Mesothelial cell of epicardium (in vitro differentiated cells): ENCODE data around the gene PTPRT. TPM values are rescaled to one million over a fixed set of nuclear protein-coding genes. Genes with fewer than 3 reads are reported as not detected.

Experiments
- DNase-seq, 2 experiments: peaks; one replicate each; pipeline ENCODE4 v3.0.0; 2021; ENCODE audit warnings: low spot score in 2 of 2; ENCODE audit not compliant: unreplicated experiment in 2 of 2
- H3K27ac Mint-ChIP-seq: 2 replicates; pipeline ENCODE4 v1.8.0; 2021; ENCODE audit warnings: mixed read lengths
- H3K27me3 Mint-ChIP-seq: 2 replicates; pipeline ENCODE4 v1.8.0; 2021; ENCODE audit warnings: low read depth, mixed read lengths
- H3K36me3 Mint-ChIP-seq: 2 replicates; pipeline ENCODE4 v1.8.0; 2021; ENCODE audit warnings: mixed read lengths
- H3K4me1 Mint-ChIP-seq: 2 replicates; pipeline ENCODE4 v1.8.0; 2021; ENCODE audit warnings: mixed read lengths
- H3K4me3 Mint-ChIP-seq: 2 replicates; pipeline ENCODE4 v1.8.0; 2021; ENCODE audit warnings: mild to moderate bottlenecking, moderate library complexity, mixed read lengths
- H3K9me3 Mint-ChIP-seq: 2 replicates; pipeline ENCODE4 v1.8.0; 2021; ENCODE audit warnings: mixed read lengths
- CTCF ChIP-seq: fragments of 200-600 bp; sonication (generic); IDR thresholded peaks from one replicate; pipeline ENCODE4 v1.5.0; 2021; ENCODE audit warnings: antibody characterized with exemption; ENCODE audit not compliant: unreplicated experiment
- total RNA-seq: library from RNA; stranded (reverse); gene quantifications from 3 replicates; pipeline ENCODE4 v1.2.1, GENCODE V29; 2021

The PTPRT gene
- total RNA-seq, 1 donor from 2014 or later: 0.80 TPM

- TF ChIP-seq CTCF: no peak
- H3K36me3 Mint-ChIP-seq: no peaks in the 10 kb centered on the region
- H3K4me1 Mint-ChIP-seq: no peaks in the 10 kb centered on the region
- DNase-seq: no peak
- no peak overlapping the region for H3K27ac Mint-ChIP-seq
- no peak overlapping the region for H3K4me3 Mint-ChIP-seq
- H3K27me3 Mint-ChIP-seq: peaks cover 21% of the 10 kb centered on the region
- H3K9me3 Mint-ChIP-seq: no peaks in the 10 kb centered on the region
Observed at GRCh38 chr20:42474646-42475045, 715.1 kb downstream of the PTPRT start.

GRCh38 chr20:42472198-42472597, 717.5 kb downstream of the PTPRT start:
- no peak overlapping the region for H3K27ac Mint-ChIP-seq
- no peaks in the 10 kb centered on the region for H3K4me1 Mint-ChIP-seq
- H3K27me3 Mint-ChIP-seq: peaks cover 10% of the 10 kb centered on the region
- no peak overlapping the region for H3K4me3 Mint-ChIP-seq
- no peak for DNase-seq
- H3K36me3 Mint-ChIP-seq: no peaks in the 10 kb centered on the region
- H3K9me3 Mint-ChIP-seq: no peaks in the 10 kb centered on the region
- no peak for TF ChIP-seq CTCF

GRCh38 chr20:42461965-42462593, 727.6 kb downstream of the PTPRT start:
- H3K9me3 Mint-ChIP-seq: no peaks in the 10 kb centered on the region
- H3K36me3 Mint-ChIP-seq: no peaks in the 10 kb centered on the region
- no peak overlapping the region for H3K27ac Mint-ChIP-seq
- peaks cover 12% of the 10 kb centered on the region for H3K27me3 Mint-ChIP-seq
- DNase-seq: no peak
- H3K4me1 Mint-ChIP-seq: no peaks in the 10 kb centered on the region
- H3K4me3 Mint-ChIP-seq: no peak overlapping the region
- no peak for TF ChIP-seq CTCF

GRCh38 chr20:42461291-42461690, 728.4 kb downstream of the PTPRT start:
- TF ChIP-seq CTCF: no peak
- H3K27ac Mint-ChIP-seq: no peak overlapping the region
- no peaks in the 10 kb centered on the region for H3K4me1 Mint-ChIP-seq
- peaks cover 3% of the 10 kb centered on the region for H3K9me3 Mint-ChIP-seq
- H3K36me3 Mint-ChIP-seq: no peaks in the 10 kb centered on the region
- DNase-seq: no peak
- no peak overlapping the region for H3K4me3 Mint-ChIP-seq
- H3K27me3 Mint-ChIP-seq: peaks cover 11% of the 10 kb centered on the region

- H3K4me3 Mint-ChIP-seq: no peak overlapping the region
- H3K27me3 Mint-ChIP-seq: peaks cover 3% of the 10 kb centered on the region
- no peaks in the 10 kb centered on the region for H3K4me1 Mint-ChIP-seq
- no peak for TF ChIP-seq CTCF
- H3K27ac Mint-ChIP-seq: no peak overlapping the region
- H3K36me3 Mint-ChIP-seq: no peaks in the 10 kb centered on the region
- DNase-seq: no peak
- peaks cover 14% of the 10 kb centered on the region for H3K9me3 Mint-ChIP-seq
Observed at GRCh38 chr20:42447270-42447669, 742.4 kb downstream of the PTPRT start.

- DNase-seq: no peak
- no peak overlapping the region for H3K27ac Mint-ChIP-seq
- H3K4me1 Mint-ChIP-seq: no peaks in the 10 kb centered on the region
- no peak for TF ChIP-seq CTCF
- H3K9me3 Mint-ChIP-seq: no peaks in the 10 kb centered on the region
- H3K36me3 Mint-ChIP-seq: no peaks in the 10 kb centered on the region
- H3K27me3 Mint-ChIP-seq: peaks cover 5% of the 10 kb centered on the region
- no peak overlapping the region for H3K4me3 Mint-ChIP-seq
Observed at GRCh38 chr20:42444799-42445198, 744.9 kb downstream of the PTPRT start.
